ENCODE data around the gene DSP.

DNA sequence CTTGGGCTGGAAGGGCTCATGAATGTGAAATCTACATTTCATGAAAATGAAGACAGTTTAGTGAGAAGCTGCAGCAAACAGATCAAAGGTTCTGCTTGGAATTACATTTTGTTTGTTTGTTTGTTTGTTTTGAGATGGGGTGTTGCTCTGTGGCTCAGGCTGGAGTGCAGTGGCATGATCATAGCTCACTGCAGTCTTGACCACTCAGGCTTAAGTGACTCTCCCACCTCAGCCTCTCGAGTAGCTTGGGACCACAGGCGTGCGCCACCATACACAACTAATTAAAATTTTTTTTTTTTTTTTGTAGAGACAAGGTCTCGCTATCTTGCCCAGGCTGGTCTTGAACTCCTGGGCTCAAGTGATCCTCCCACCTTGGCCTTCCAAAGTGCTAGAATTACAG lies 5.8 kb downstream of the DSP start:
- TF ChIP-seq, protein P1, sequence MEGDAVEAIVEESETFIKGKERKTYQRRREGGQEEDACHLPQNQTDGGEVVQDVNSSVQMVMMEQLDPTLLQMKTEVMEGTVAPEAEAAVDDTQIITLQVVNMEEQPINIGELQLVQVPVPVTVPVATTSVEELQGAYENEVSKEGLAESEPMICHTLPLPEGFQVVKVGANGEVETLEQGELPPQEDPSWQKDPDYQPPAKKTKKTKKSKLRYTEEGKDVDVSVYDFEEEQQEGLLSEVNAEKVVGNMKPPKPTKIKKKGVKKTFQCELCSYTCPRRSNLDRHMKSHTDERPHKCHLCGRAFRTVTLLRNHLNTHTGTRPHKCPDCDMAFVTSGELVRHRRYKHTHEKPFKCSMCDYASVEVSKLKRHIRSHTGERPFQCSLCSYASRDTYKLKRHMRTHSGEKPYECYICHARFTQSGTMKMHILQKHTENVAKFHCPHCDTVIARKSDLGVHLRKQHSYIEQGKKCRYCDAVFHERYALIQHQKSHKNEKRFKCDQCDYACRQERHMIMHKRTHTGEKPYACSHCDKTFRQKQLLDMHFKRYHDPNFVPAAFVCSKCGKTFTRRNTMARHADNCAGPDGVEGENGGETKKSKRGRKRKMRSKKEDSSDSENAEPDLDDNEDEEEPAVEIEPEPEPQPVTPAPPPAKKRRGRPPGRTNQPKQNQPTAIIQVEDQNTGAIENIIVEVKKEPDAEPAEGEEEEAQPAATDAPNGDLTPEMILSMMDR (conservative IDR thresholded peaks at IDR 0.05), result no peak
- TF ChIP-seq EZH2 (IDR thresholded peaks at IDR 0.05; ENCODE audit: low read depth), result no peak
